HepG2 (cell line): ENCODE measurements around the gene DALRD3. TPM values are rescaled to one million over a fixed set of nuclear protein-coding genes. Genes with fewer than 3 reads are reported as not detected.
A peak's percentile ranks its signal among the peaks of the same experiment; 100 is the strongest.

ENCODE experiments used
- FOXA3 ChIP-seq: IDR thresholded peaks from 2 replicates; pipeline ENCODE4 v1.6.1; 2016; ENCODE audit warnings: missing genetic modification reagents, missing compliant biosample characterization
- FOXP1 ChIP-seq, 2 experiments: fragments of 450-650 bp in 1 of 2; IDR thresholded peaks; 2 replicates each; pipeline ENCODE4 v1.6.1; 2017 to 2018; ENCODE audit warnings: antibody characterized with exemption in 1 of 2
- GRHL1 ChIP-seq: sonication (generic); formaldehyde crosslinking; conservative IDR thresholded peaks from 2 replicates; pipeline ENCODE4 v1.8.0; 2022; ENCODE audit warnings: missing genetic modification reagents
- GTF2F1 ChIP-seq: fragments of 150-350 bp; IDR thresholded peaks from 2 replicates; pipeline ENCODE4 v1.6.1; 2014; ENCODE audit warnings: low read length
- GTF3A ChIP-seq: sonication (generic); formaldehyde crosslinking; conservative IDR thresholded peaks from 2 replicates; pipeline ENCODE4 v1.4.0; 2020; ENCODE audit warnings: mild to moderate bottlenecking, missing genetic modification reagents
- HIVEP1 ChIP-seq: sonication (generic); formaldehyde crosslinking; IDR thresholded peaks from 2 replicates; pipeline ENCODE4 v1.4.0; 2020; ENCODE audit warnings: mild to moderate bottlenecking, missing genetic modification reagents
- HOXA7 ChIP-seq: sonication (generic); formaldehyde crosslinking; IDR thresholded peaks from 2 replicates; pipeline ENCODE4 v1.8.1; 2022; ENCODE audit warnings: mild to moderate bottlenecking, missing genetic modification reagents, moderate library complexity
- KLF13 ChIP-seq: sonication (generic); formaldehyde crosslinking; IDR thresholded peaks from 2 replicates; pipeline ENCODE4 v1.4.0; 2020; ENCODE audit warnings: mild to moderate bottlenecking, missing genetic modification reagents
- NFRKB ChIP-seq: fragments of 450-650 bp; IDR thresholded peaks from 2 replicates; pipeline ENCODE4 v1.6.1; 2017
- SMAD1 ChIP-seq: sonication (generic); formaldehyde crosslinking; IDR thresholded peaks from 2 replicates; pipeline ENCODE4 v1.4.0; 2020; ENCODE audit warnings: missing genetic modification reagents, low read depth, mild to moderate bottlenecking, borderline replicate concordance
- TCF12 ChIP-seq, 2 experiments: fragments of 450-650 bp in 1 of 2; sonication (generic) in 1 of 2; formaldehyde crosslinking in 1 of 2; IDR thresholded peaks; 2 replicates each; pipeline versions ENCODE4 v1.6.1 to v1.8.0; 2017 to 2022; ENCODE audit warnings: antibody characterized with exemption in 1 of 2, mild to moderate bottlenecking in 1 of 2, missing genetic modification reagents in 1 of 2, moderate library complexity in 1 of 2
- ZBTB44 ChIP-seq: sonication (generic); formaldehyde crosslinking; IDR thresholded peaks from 2 replicates; pipeline ENCODE4 v1.4.0; 2020; ENCODE audit warnings: missing genetic modification reagents
- ZFP41 ChIP-seq: sonication (generic); formaldehyde crosslinking; IDR thresholded peaks from 2 replicates; pipeline ENCODE4 v1.4.0; 2020; ENCODE audit warnings: mild to moderate bottlenecking, missing genetic modification reagents, borderline replicate concordance
- ZNF142 ChIP-seq: sonication (generic); formaldehyde crosslinking; IDR thresholded peaks from 2 replicates; pipeline ENCODE4 v1.4.0; 2020; ENCODE audit warnings: missing genetic modification reagents
- ZNF24 ChIP-seq: fragments of 450-650 bp; IDR thresholded peaks from 2 replicates; pipeline ENCODE4 v1.6.1; 2017; ENCODE audit warnings: antibody characterized with exemption, mild to moderate bottlenecking
- ZNF317 ChIP-seq: sonication (generic); formaldehyde crosslinking; IDR thresholded peaks from 2 replicates; pipeline ENCODE4 v1.5.0; 2020; ENCODE audit warnings: mild to moderate bottlenecking, missing genetic modification reagents
- ZNF576 ChIP-seq: sonication (generic); formaldehyde crosslinking; IDR thresholded peaks from 2 replicates; pipeline ENCODE4 v1.4.0; 2020; ENCODE audit warnings: mild to moderate bottlenecking, missing genetic modification reagents
- ZNF780A ChIP-seq: sonication (generic); formaldehyde crosslinking; IDR thresholded peaks from 2 replicates; pipeline ENCODE4 v1.8.0; 2022; ENCODE audit warnings: mild to moderate bottlenecking, missing genetic modification reagents, moderate library complexity
- polyA plus RNA-seq, 8 experiments: library from polyadenylated mRNA; depleted of rRNA in 3 of 8; stranded (reverse) in 7 of 8; unstranded in 1 of 8; fragments of >200 nt; fragmentation: Illumina TruSeq in 4 of 8; extraction: Trizol in 4 of 8; gene quantifications; 2 replicates each; pipeline versions ENCODE4 v1.2.1 to v1.2.3, GENCODE V29; 2011 to 2016; ENCODE audit warnings: low read depth in 4 of 8, missing spikeins in 1 of 8, mixed read lengths in 1 of 8; ENCODE audit not compliant: insufficient read depth in 1 of 8
- total RNA-seq, 5 experiments: library from RNA; depleted of rRNA; stranded (reverse); fragments of >200 nt; fragmentation: Illumina TruSeq; extraction: Trizol; gene quantifications; 2 replicates each; pipeline ENCODE4 v1.2.3, GENCODE V29; 2016; ENCODE audit warnings: low read depth in 1 of 5

Gene DALRD3
- total and polyA plus RNA-seq, 2 of the 13 experiments (the other 11 are each of a cell fraction or from before 2014, with no cell fraction given) = 19.9 to 36.5 TPM

GRCh38 chr3:49021213-49021812 lies 2.9 kb upstream of the DALRD3 start (continued):
- TF ChIP-seq GTF3A (CRISPR knock-in tag) (0 out of 2 replicates have a peak, but pooled peaks have one; percentile 84), ZNF317 (CRISPR knock-in tag) (no peak), HOXA7 (CRISPR knock-in tag) (no peak), GTF2F1 (no peak; the same call in 1 of the 2 replicates), GRHL1 (CRISPR knock-in tag) (no peak), FOXA3 (CRISPR knock-in tag) (0 out of 2 replicates have a peak, but pooled peaks have one; percentile 40), ZNF780A (CRISPR knock-in tag) (no peak), TCF12 (IDR thresholded peaks at IDR 0.05) (no peak), TCF12 (CRISPR knock-in tag; IDR thresholded peaks at IDR 0.05) (no peak), NFRKB (no peak), ZFP41 (CRISPR knock-in tag) (no peak), ZBTB44 (CRISPR knock-in tag) (peak; percentile 84; the same call in 1 of the 2 replicates), ZNF24 (no peak), KLF13 (no peak), FOXP1 (IDR thresholded peaks at IDR 0.05) (no peak), FOXP1 (CRISPR knock-in tag; IDR thresholded peaks at IDR 0.05) (peak; percentile 9; the same call in 1 of the 2 replicates), HIVEP1 (CRISPR knock-in tag) (no peak), ZNF142 (no peak; the same call in 1 of the 2 replicates), ZNF576 (CRISPR knock-in tag) (no peak), SMAD1 (CRISPR knock-in tag) (no peak)
